Neuron (in vitro differentiated cells): Measurements from ENCODE around the gene TYRO3.

Experiments
- H2AFZ ChIP-seq: one replicate; pipeline ENCODE4 v1.6.1; 2013; ENCODE audit warnings: low read depth, mild to moderate bottlenecking, inconsistent platforms, low read length, moderate library complexity
- H3K27me3 ChIP-seq: one replicate; pipeline ENCODE4 v1.6.1; 2013; ENCODE audit warnings: low read length; ENCODE audit not compliant: insufficient read depth
- H3K36me3 ChIP-seq: one replicate; pipeline ENCODE4 v1.6.1; 2013; ENCODE audit warnings: low read length; ENCODE audit not compliant: insufficient read depth
- H3K4me1 ChIP-seq: one replicate; pipeline ENCODE4 v1.6.1; 2013; ENCODE audit warnings: low read length; ENCODE audit not compliant: insufficient read depth
- H3K4me3 ChIP-seq: 2 replicates; pipeline ENCODE4 v1.5.1; 2013; ENCODE audit warnings: mild to moderate bottlenecking, low read length, moderate library complexity
- H3K9me3 ChIP-seq: one replicate; pipeline ENCODE4 v1.6.1; 2013; ENCODE audit warnings: low read length

Gene TYRO3

DNA sequence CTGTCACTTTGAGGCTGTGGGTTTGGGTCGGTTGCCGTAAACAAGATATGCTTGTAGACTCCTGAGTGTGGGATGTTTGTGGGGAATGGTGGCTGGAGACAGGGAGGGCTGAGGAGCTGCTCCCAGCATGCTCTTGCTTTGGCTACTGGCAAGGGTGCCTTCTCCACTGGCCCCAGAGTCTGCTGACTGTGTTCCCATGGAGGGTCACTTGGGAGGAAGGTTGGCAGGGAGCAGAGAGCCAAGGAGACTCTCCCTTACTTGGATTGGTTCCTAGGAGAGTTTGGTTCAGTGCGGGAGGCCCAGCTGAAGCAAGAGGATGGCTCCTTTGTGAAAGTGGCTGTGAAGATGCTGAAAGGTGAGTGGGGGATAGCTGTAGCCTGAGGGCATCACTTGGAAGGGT is 11.8 kb downstream of the TYRO3 start:
- Histone ChIP-seq H3K9me3 (no peaks in the 10 kb centered on the region), H3K36me3 (peaks cover 38% of the 10 kb centered on the region), H3K4me3 (no peak overlapping the region), H3K4me1 (peaks cover 17% of the 10 kb centered on the region), H2AFZ (no peak overlapping the region), H3K27me3 (no peaks in the 10 kb centered on the region)

DNA sequence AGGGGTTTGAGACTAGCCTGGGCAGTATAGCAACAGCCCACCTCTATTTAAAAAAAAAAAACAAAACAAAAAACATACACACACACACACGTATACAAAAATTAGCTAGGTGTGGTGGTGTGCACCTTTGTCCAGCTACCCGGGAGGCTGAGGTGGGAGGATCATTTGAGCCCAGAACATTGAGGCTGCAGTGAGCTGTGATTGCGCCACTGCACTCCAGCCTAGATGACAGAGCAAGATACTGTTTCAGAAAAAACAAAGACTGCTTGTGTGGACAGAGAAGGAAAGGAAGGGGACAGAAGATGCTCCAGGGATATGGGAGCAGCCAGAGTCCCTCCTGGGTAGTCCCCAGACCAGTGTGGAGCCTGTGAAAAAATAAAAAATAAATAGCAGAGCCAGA is 12.9 kb downstream of the TYRO3 start:
- H3K9me3 ChIP-seq: no peaks in the 10 kb centered on the region
- peaks cover 38% of the 10 kb centered on the region for H3K36me3 ChIP-seq
- no peak overlapping the region for H3K4me3 ChIP-seq
- H2AFZ ChIP-seq: no peak overlapping the region
- no peaks in the 10 kb centered on the region for H3K27me3 ChIP-seq
- H3K4me1 ChIP-seq: peaks cover 14% of the 10 kb centered on the region

DNA sequence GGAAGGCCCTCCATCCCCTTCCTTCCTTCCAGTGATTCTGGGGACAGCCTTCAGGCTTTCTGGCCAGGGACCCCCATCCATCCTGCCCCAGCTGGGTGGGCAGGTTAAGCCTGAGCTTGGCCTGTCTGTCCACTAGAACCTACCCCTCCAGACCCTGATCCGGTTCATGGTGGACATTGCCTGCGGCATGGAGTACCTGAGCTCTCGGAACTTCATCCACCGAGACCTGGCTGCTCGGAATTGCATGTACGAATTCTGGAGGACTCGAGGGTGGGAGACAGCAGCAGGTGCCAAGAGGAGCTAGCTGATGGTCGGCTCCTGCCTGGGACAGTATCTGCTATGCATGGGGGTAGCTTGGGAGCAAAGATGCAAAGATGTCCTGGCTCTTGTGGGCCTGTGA is 13.9 kb downstream of the TYRO3 start:
- Histone ChIP-seq H3K4me1 (peaks cover 11% of the 10 kb centered on the region), H2AFZ (no peak overlapping the region), H3K36me3 (peaks cover 42% of the 10 kb centered on the region), H3K4me3 (no peak overlapping the region), H3K27me3 (no peaks in the 10 kb centered on the region), H3K9me3 (no peaks in the 10 kb centered on the region)

DNA sequence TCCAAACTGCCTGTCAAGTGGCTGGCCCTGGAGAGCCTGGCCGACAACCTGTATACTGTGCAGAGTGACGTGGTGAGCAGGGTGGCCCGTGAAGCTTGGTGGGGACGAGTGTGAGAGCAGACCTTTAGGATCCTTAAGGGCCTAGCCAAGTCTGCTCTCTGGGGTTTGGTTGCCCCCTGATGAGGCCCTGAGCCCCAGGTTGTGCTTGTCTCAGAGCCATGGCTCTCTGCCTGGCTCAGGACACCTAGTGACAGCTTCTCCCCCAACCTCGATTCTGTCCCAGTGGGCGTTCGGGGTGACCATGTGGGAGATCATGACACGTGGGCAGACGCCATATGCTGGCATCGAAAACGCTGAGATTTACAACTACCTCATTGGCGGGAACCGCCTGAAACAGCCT is 14.4 kb downstream of the TYRO3 start:
- Histone ChIP-seq H2AFZ (no peak overlapping the region), H3K4me3 (no peak overlapping the region), H3K4me1 (peaks cover 5% of the 10 kb centered on the region), H3K27me3 (no peaks in the 10 kb centered on the region), H3K36me3 (peaks cover 47% of the 10 kb centered on the region), H3K9me3 (no peaks in the 10 kb centered on the region)

DNA sequence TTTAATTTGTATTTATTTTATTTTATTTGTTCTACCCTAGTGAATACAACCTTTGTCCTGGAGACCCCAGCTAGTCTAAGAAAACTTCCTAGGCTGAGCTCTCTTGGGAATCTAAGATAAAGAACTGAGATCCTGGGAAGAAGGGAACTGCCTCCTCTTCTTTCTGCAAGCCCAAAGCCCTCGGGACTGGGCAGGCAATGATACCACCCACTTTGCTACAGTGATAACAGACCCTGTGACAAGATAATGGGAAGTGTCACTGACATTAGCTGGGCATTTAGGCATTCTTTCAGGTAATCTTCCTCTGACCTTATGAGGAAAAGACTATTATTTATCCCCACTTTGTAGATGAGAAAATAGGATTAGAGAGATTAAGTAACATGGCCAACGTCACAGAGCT is 15.1 kb downstream of the TYRO3 start:
- H2AFZ ChIP-seq: no peak overlapping the region
- H3K4me1 ChIP-seq: no peaks in the 10 kb centered on the region
- H3K27me3 ChIP-seq: no peaks in the 10 kb centered on the region
- peaks cover 50% of the 10 kb centered on the region for H3K36me3 ChIP-seq
- no peaks in the 10 kb centered on the region for H3K9me3 ChIP-seq
- no peak overlapping the region for H3K4me3 ChIP-seq

DNA sequence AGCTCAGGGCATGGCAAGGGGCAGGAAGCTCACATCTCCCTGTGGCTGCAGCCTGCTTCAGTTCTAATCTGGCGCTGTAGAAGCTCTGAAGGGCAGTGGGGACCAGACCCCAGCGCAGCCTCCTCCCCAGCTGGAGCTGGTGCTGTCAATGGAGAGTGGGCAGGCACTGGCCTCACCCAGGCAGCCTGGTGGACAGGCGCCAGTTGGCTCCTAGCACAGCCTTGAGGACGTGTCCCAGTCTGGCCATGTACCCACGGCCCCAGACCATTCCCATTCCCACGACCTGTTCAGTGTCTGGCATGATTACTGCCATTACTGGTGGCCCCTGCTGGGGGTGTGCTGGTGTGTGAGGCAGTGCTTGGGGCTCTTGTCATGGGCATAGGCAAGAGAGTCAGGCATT is 16.3 kb downstream of the TYRO3 start:
- H2AFZ ChIP-seq: no peak overlapping the region
- no peak overlapping the region for H3K4me3 ChIP-seq
- H3K9me3 ChIP-seq: no peaks in the 10 kb centered on the region
- no peaks in the 10 kb centered on the region for H3K4me1 ChIP-seq
- no peaks in the 10 kb centered on the region for H3K27me3 ChIP-seq
- peaks cover 50% of the 10 kb centered on the region for H3K36me3 ChIP-seq

DNA sequence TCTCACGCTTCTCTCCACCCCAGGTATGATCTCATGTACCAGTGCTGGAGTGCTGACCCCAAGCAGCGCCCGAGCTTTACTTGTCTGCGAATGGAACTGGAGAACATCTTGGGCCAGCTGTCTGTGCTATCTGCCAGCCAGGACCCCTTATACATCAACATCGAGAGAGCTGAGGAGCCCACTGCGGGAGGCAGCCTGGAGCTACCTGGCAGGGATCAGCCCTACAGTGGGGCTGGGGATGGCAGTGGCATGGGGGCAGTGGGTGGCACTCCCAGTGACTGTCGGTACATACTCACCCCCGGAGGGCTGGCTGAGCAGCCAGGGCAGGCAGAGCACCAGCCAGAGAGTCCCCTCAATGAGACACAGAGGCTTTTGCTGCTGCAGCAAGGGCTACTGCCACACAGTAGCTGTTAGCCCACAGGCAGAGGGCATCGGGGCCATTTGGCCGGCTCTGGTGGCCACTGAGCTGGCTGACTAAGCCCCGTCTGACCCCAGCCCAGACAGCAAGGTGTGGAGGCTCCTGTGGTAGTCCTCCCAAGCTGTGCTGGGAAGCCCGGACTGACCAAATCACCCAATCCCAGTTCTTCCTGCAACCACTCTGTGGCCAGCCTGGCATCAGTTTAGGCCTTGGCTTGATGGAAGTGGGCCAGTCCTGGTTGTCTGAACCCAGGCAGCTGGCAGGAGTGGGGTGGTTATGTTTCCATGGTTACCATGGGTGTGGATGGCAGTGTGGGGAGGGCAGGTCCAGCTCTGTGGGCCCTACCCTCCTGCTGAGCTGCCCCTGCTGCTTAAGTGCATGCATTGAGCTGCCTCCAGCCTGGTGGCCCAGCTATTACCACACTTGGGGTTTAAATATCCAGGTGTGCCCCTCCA is 19.1 kb downstream of the TYRO3 start:
- H3K9me3 ChIP-seq: no peaks in the 10 kb centered on the region
- H3K27me3 ChIP-seq: no peaks in the 10 kb centered on the region
- no peaks in the 10 kb centered on the region for H3K4me1 ChIP-seq
- no peak overlapping the region for H2AFZ ChIP-seq
- H3K36me3 ChIP-seq: peaks cover 30% of the 10 kb centered on the region
- H3K4me3 ChIP-seq: no peak overlapping the region

DNA sequence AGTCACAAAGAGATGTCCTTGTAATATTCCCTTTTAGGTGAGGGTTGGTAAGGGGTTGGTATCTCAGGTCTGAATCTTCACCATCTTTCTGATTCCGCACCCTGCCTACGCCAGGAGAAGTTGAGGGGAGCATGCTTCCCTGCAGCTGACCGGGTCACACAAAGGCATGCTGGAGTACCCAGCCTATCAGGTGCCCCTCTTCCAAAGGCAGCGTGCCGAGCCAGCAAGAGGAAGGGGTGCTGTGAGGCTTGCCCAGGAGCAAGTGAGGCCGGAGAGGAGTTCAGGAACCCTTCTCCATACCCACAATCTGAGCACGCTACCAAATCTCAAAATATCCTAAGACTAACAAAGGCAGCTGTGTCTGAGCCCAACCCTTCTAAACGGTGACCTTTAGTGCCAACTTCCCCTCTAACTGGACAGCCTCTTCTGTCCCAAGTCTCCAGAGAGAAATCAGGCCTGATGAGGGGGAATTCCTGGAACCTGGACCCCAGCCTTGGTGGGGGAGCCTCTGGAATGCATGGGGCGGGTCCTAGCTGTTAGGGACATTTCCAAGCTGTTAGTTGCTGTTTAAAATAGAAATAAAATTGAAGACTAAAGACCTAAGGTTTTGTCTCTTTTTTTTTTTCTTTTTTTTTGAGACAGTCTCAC is 19.8 kb downstream of the TYRO3 start:
- Histone ChIP-seq H3K4me1 (no peaks in the 10 kb centered on the region), H3K4me3 (no peak overlapping the region), H3K9me3 (no peaks in the 10 kb centered on the region), H3K36me3 (peaks cover 23% of the 10 kb centered on the region), H3K27me3 (no peaks in the 10 kb centered on the region), H2AFZ (no peak overlapping the region)

DNA sequence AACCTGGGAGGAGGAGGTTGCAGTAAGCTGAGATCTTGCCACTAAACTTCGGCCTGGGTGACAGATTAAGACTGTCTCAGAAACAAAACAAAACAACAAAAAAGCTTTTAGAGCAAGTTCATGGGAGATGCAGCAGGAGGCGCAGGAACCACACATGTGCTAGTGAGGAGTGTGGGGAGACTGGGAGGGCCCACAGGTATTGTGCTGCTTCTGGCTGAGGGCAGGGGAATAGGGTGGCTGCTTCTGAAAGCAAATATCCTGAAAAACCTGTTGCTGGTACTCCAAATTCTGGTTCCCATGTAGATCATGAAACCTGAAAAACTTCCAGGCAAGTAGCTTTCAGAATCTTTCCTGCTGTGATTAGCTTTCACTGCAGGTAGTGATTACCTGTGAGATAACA is 22.1 kb downstream of the TYRO3 start:
- Histone ChIP-seq H3K4me3 (no peak overlapping the region), H3K27me3 (no peaks in the 10 kb centered on the region), H2AFZ (no peak overlapping the region), H3K4me1 (no peaks in the 10 kb centered on the region), H3K9me3 (no peaks in the 10 kb centered on the region), H3K36me3 (peaks cover 12% of the 10 kb centered on the region)

DNA sequence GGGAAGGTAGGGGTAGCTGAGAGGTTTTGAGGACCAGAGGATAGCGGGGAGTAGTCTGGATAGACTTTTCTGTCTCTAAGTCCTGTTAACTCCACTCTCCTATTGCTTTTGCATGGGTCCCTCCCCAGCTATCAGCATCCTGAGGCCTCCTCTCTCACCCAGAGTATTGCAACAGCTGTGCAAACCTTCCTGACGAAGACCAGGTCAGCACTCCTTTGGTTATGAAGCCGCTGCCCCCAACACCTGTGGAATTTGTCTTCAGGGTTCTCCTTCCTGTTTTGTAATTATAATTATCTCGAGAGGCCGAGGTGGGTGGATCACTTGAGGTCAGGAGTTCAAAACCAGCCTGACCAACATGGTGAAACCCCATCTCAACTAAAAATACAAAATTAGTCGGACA is 24.8 kb downstream of the TYRO3 start:
- Histone ChIP-seq H3K27me3 (no peaks in the 10 kb centered on the region), H3K4me1 (no peaks in the 10 kb centered on the region), H3K4me3 (no peak overlapping the region), H2AFZ (no peak overlapping the region), H3K9me3 (no peaks in the 10 kb centered on the region), H3K36me3 (no peaks in the 10 kb centered on the region)

DNA sequence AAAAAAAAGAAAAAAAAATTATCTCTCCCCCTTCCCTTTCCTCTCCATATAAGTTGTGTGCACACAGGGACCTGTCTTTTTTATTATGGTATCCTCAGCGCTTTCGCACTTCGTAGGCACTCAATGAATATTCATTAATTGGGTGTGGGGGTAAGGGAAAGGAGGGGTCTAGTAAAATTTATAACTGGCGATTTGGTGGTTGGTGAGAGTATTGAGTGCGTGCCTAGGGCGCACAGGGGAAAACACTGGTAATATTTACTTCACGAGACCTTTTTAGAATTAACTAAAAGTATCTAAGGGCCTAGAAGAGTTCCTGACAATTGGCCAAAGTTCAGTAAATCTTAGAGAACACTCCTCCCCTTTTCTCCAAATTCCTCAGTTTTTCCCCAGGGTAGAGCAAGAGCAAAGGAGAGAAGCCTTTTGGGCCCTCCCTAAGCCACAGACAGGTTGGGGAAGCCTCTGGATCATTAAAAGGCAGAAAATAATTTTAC is 25.7 kb downstream of the TYRO3 start:
- H3K4me3 ChIP-seq: no peak overlapping the region
- no peak overlapping the region for H2AFZ ChIP-seq
- H3K27me3 ChIP-seq: no peaks in the 10 kb centered on the region
- H3K4me1 ChIP-seq: no peaks in the 10 kb centered on the region
- H3K36me3 ChIP-seq: no peaks in the 10 kb centered on the region
- H3K9me3 ChIP-seq: no peaks in the 10 kb centered on the region

DNA sequence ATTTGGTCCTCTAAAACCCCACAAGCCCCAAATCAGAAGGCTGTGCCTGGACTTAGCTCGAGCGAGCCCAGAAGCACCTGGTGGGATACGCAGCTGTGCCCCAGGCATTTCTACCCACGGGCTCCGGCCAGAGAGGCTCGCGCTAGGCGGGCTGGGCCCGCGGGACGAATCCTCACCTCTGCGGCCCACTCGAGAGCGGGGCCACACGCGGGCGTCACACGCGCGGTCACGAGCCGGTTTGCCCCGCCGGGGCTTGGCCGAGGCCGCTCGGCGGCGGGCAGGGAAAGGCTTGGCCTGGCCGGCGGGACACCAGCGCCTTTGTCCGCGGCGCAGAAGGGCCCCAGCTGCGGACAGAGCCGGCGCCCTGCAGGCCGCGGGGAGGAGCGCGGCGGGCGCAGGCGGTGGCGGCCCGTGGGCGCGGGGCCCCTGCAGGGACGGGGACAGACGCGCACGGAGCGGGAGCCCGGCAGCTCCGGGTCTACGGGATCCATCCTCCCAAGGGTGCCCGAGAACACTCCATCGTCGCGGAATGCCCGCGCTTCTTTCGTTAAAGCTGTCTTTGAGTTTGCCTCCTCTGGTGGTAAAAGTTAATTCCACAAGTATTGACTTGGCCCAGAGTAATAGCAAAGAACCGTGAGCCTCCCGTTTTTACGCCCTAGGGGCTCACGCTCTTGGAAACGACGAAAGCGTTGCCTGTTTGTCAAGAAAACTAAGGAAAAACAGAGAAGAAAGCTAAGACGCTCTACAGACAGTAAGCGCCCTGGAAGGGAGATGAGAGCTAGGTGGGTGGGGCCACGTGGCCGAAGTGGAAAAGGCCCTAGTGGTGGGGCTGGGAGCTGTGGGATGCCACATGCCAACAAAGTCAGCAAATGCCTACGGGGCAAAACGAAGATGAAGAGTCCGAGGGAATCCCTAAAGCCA is 26.4 kb downstream of the TYRO3 start:
- Histone ChIP-seq H3K9me3 (no peaks in the 10 kb centered on the region), H3K4me1 (no peaks in the 10 kb centered on the region), H3K27me3 (no peaks in the 10 kb centered on the region), H3K36me3 (no peaks in the 10 kb centered on the region), H3K4me3 (no peak overlapping the region), H2AFZ (no peak overlapping the region)
